Embryonic facial prominence (tissue), 1 donor: ENCODE data around the gene PTPRZ1.

Experiments used
- DNase-seq: peaks from one replicate; pipeline ENCODE4 v3.0.0-alpha.2; 2016; ENCODE audit errors: extremely low spot score

The PTPRZ1 gene

DNA sequence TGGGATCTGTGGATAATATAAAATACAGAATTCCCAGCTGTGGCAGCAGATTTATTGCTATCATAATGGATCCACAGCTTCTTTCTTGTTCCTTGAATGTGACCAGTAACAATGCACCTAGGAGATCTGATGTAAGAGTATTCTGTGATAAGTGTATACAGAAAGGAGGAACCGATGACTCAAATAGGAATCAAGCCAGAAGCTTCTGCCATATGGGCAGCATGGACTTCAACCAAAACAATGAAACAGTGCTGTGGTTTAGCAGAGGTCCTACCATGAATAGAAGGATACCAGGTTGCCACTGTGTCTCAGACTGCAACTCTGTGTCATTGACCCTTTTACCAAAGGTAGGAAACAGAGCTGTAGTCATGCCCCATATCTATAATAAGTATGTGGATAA is 81.8 kb downstream of the PTPRZ1 start:
- DNase-seq = no peak

DNA sequence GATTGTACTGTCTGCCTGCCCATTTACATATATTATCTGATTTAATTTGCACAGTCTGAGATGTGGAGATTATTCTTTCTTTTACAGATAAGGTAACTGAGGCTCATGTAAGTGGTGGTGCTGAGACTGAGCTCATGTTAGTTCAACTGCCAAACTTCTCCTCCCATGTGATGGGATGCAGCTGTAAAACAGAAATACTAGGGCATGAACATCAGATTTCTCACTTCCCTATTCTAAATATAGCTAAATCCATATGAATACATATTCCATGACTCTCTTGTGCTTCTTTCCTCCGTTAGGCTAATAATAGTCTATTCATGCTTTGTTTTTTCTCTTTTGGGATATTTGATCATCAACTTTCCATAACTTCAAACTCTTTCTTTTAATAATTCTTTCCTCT is 84.7 kb downstream of the PTPRZ1 start:
- no peak for DNase-seq

GRCh38 chr7:121960678-121961077 is 87.7 kb downstream of the PTPRZ1 start:
- DNase-seq = no peak

- DNase-seq = peak; percentile 40
These were observed 88.3 kb downstream of the PTPRZ1 start for GRCh38 chr7:121961089-121961867.

- no peak for DNase-seq
These were observed 93.4 kb downstream of the PTPRZ1 start for GRCh38 chr7:121966276-121966934.

- no peak for DNase-seq
These were observed 94.0 kb downstream of the PTPRZ1 start for GRCh38 chr7:121966935-121967332.

DNA sequence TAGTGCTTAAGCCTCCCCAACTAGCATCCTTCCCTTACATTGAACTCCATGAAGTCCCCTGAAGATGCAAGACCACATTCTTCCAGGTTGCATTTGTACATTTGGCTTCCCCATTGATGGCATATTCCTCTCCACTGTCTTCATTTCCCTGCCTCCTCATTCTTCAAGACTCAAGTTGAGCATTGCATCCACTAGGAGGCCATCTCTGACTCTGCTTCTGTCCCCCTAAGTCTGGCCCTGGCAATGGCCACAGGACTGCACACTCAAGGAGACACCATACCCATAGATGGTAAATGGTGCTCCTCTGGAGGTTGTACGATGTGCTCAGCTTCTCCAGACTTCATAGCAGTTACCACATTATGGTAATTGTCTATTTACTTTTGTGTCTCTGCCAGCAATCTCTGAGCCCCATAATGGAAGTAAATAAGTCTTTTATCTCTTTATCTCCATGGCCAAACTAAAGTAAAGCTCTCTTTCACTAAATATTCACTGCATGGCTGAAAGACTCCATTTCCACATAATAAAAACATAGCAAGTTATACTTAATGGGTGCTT is 112.6 kb downstream of the PTPRZ1 start:
- no peak for DNase-seq

DNA sequence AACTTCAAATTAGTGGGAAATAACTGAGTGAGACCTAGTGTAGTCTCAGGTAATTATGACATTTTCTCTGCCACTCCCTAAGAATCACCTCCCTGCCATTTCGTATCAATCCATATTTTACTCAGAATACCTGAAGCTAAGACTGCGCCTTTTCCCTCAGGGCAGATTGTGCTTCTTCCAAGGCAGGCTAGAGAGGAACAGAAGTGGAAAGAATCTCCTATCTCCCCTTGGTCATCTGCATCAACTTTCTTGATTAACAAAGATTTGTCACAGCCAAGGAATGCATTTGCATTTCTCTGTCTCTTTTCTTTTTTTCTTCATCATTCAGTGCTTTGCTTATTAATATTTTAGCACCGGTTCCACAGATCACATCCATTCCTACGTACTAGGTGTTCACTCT is 119.1 kb downstream of the PTPRZ1 start:
- DNase-seq = no peak

DNA sequence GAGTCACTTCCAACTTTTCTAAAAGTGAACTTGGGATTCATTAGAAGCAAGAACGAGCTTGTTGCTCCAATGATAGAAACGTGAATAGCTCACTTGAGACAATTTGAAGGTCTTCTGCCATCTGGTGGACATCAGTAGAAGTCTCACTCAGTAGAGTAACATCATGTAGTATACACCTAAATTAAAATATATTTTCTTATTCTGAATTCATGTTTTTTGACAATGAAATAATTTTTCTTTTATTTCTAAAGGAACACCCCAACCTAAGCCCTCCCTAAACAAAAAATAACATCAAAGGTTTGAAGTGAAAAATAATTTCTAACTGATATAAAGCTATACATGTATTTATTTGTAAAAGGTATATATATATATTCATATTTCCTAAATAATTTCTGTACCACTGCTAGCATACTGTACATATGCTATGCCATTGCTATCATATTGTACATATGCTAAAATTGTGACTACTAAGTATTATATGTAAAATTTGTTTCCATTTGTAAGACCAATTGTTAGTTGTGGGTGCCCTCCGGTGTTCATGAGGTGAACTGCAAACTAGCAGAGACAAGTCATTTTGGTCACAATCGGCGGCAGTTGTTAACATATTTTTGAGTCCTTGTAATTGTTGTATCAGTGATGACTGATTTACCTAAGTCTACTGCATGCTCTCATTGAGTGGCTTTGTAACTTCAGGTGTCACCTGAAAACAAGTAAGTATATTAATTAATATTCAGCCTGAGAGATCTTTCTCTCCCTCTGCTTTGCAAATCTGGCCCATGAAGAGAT is 121.9 kb downstream of the PTPRZ1 start:
- peak; percentile 55 for DNase-seq

- no peak for DNase-seq
These were observed 133.7 kb downstream of the PTPRZ1 start for GRCh38 chr7:122006687-122007086.

DNA sequence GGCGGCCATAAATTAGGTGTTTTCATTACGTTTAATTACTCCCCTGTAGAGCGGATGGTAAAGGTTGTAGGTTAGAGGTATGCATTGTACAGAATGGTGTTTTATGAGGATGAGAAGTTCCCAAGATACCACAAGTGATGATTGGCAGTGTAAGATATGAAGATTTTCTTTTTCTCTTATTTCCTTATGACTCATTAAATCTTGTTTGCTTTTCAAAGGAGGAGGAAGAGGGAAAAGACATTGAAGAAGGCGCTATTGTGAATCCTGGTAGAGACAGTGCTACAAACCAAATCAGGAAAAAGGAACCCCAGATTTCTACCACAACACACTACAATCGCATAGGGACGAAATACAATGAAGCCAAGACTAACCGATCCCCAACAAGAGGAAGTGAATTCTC is 137.2 kb downstream of the PTPRZ1 start:
- no peak for DNase-seq

- no peak for DNase-seq
These were observed 140.1 kb downstream of the PTPRZ1 start for GRCh38 chr7:122013065-122013464.

GRCh38 chr7:122013630-122014029 is 140.7 kb downstream of the PTPRZ1 start:
- no peak for DNase-seq

- DNase-seq = no peak
These were observed 141.7 kb downstream of the PTPRZ1 start for GRCh38 chr7:122014697-122015096.

DNA sequence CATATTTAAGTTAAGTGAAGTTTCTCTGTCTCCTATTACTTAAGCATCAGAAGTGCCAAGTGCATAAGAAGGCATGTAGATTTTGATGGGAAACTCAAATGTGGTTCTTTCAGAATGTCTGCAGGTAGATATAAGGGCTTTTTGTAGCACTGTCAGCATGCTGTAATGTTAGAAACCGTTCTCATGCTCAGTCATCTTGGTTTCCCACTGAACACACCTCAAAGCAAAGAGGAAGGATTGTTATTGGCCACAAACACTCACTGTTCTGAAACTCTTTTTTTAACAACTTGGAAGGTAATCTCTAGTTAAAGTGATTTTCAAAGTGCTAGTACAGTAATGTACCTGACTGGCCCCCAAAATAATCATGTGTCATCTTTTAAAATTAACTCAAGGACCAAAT is 145.1 kb downstream of the PTPRZ1 start:
- DNase-seq = no peak

DNA sequence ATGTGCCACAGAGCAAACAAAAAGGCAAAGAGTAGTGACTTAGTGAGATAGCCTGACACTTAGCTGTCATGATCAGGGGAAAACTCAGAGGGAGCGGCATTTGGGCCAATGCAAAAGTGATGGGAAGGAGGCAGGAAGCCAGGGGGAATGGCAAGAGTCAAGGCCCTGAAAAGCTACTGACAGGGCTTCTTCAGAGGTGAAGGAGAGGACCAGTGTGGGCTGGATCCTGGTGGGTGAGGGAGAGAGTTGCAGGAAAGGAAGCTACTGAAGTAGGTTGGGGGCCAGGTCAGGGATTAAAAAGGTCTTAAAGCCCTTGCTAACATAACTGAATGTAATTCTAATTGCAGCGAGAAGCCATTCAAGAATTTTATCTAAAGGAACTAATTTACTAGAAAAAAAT is 154.1 kb downstream of the PTPRZ1 start:
- no peak for DNase-seq

- no peak for DNase-seq
These were observed 160.7 kb downstream of the PTPRZ1 start for GRCh38 chr7:122033641-122034040.

GRCh38 chr7:122035876-122036275 is 162.9 kb downstream of the PTPRZ1 start:
- DNase-seq = no peak

- no peak for DNase-seq
These were observed 165.2 kb downstream of the PTPRZ1 start for GRCh38 chr7:122038134-122038533.

DNA sequence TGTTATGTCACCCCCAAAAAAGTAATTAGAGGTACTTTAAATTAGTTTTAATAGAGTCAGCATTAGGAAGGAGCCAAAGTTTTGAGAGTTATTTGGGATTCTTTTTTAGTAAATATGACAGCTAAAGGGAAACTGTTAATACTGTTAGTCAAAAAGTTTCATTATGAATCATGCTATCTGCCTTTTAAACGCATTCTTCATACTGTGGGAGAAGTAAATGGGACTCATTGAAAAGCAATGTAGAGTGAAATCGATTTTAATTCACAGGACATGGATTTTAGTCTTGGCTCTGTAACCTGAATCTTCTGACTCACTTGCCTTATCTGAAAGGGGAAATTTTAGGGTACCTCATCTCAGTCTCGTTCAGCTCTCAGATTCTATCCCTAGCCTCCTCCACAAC is 165.9 kb downstream of the PTPRZ1 start:
- DNase-seq = no peak

DNA sequence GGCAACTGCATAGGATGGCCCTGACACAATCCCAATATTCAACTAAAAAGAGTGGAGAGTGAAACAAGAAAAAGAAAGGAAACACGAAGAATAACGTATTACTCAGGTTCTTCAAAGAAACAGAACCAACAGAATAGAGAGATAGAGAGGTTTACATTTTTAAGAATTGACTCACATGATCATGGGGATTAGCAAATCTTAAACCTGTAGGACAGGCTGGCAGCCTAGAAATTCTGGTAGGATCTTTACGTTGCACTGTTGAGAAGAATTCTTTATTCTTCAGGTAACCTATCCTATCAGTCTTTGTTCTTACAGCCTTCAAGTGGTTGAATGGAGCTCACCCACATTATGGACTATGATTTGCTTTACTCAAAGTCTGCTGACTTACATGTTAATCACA is 167.2 kb downstream of the PTPRZ1 start:
- DNase-seq = no peak

DNA sequence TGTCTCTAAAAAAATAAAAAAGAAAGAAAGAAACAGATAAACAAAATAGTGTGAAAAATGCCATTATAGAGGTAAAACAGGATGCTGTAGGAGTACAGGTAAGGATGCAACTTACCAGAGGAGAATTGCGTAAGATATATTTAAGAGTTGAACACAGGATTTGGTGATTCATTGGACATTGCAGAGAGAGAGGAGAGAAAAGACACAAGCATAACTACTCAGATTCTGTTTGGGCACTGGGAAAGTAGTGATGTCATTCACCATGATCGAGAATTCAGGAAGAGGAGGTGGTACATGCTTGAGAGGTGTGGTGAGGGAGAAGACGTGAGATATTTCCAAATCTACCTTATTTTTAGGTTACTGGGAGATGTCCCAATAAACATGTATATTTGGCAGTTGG is 173.4 kb downstream of the PTPRZ1 start:
- no peak for DNase-seq
